Thyroid gland (tissue), 4 donors: ENCODE measurements around the gene HTR5A. TPM values are rescaled to one million over a fixed set of nuclear protein-coding genes. Genes with fewer than 3 reads are reported as not detected.

Source experiments
- DNase-seq, 2 donors: peaks; one replicate each; pipeline ENCODE4 v3.0.0-alpha.2; 2019
- H3K27ac ChIP-seq, 3 donors: fragments of 200-600 bp; sonication (generic); 1 replicate in 2 of 3; 2 replicates in 1 of 3; pipeline ENCODE4 v1.5.1; 2016 to 2019; ENCODE audit warnings: mild to moderate bottlenecking in 1 of 3, moderate library complexity in 1 of 3
- H3K27me3 ChIP-seq: fragments of 200-600 bp; sonication (generic); one replicate; pipeline ENCODE4 v1.5.1; 2019
- H3K36me3 ChIP-seq, 2 donors: fragments of 200-600 bp; sonication (generic); one replicate each; pipeline ENCODE4 v1.5.1; 2016 to 2019
- H3K4me1 ChIP-seq, 2 donors: fragments of 200-600 bp; sonication (generic); one replicate each; pipeline ENCODE4 v1.5.1; 2017 to 2019
- H3K4me3 ChIP-seq, 3 donors: fragments of 200-600 bp; sonication (generic); replicated peaks in 1 of 3; 1 replicate in 2 of 3; 2 replicates in 1 of 3; pipeline ENCODE4 v1.5.1; 2016; ENCODE audit warnings: mild to moderate bottlenecking in 1 of 3
- H3K9me3 ChIP-seq: fragments of 200-600 bp; sonication (generic); one replicate; pipeline ENCODE4 v1.5.1; 2017
- POLR2A ChIP-seq, 2 donors: fragments of 450-650 bp; IDR thresholded peaks; one replicate each; pipeline ENCODE4 v1.6.1; 2017; ENCODE audit warnings: antibody characterized with exemption in 2 of 2, mild to moderate bottlenecking in 2 of 2, moderate library complexity in 1 of 2
- WGBS, 2 donors: methylation state at CpG; one replicate each; pipeline ENCODE4 v1.1.5; 2017; 5-methylcytosine and 5-hydroxymethylcytosine counted together
- intact Hi-C: fragments of 100-400 bp; cut with DNase I; formaldehyde crosslinking; loops from one replicate; pipeline ENCODE4 v1.15.1; 2023
- total RNA-seq, 4 donors: library from RNA; depleted of rRNA; stranded (reverse); fragments of >200 nt; gene quantifications; one replicate each; pipeline ENCODE4 v1.2.3, GENCODE V29; 2016
- TF ChIP-seq, protein P1 (sequence below), 6 experiments: fragments of 200-600 bp in 3 of 6; fragments of 450-650 bp in 3 of 6; sonication (generic) in 3 of 6; IDR thresholded peaks; one replicate each; pipeline ENCODE4 v1.5.1; 2016 to 2019; ENCODE audit warnings: antibody characterized with exemption in 6 of 6, mild to moderate bottlenecking in 2 of 6, inconsistent platforms in 1 of 6, moderate library complexity in 1 of 6

HTR5A gene
- total RNA-seq, 4 donors from 2014 or later: 0.59 TPM; not detected in 3

GRCh38 chr7:155122831-155123230 lies 52.7 kb downstream of the HTR5A start:
- no peaks in the 10 kb centered on the region for H3K36me3 ChIP-seq
- no peak overlapping the region for H3K27ac ChIP-seq
- TF ChIP-seq, protein P1, sequence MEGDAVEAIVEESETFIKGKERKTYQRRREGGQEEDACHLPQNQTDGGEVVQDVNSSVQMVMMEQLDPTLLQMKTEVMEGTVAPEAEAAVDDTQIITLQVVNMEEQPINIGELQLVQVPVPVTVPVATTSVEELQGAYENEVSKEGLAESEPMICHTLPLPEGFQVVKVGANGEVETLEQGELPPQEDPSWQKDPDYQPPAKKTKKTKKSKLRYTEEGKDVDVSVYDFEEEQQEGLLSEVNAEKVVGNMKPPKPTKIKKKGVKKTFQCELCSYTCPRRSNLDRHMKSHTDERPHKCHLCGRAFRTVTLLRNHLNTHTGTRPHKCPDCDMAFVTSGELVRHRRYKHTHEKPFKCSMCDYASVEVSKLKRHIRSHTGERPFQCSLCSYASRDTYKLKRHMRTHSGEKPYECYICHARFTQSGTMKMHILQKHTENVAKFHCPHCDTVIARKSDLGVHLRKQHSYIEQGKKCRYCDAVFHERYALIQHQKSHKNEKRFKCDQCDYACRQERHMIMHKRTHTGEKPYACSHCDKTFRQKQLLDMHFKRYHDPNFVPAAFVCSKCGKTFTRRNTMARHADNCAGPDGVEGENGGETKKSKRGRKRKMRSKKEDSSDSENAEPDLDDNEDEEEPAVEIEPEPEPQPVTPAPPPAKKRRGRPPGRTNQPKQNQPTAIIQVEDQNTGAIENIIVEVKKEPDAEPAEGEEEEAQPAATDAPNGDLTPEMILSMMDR (IDR thresholded peaks at IDR 0.05): no peak
- no peak for TF ChIP-seq POLR2A (IDR thresholded peaks at IDR 0.05)
- H3K9me3 ChIP-seq: no peaks in the 10 kb centered on the region
- no peaks in the 10 kb centered on the region for H3K27me3 ChIP-seq
- WGBS, 2 donors: 8 to 16% methylated on average over 5 of the region's 5 CpGs
- no peak overlapping the region for H3K4me3 ChIP-seq
- H3K4me1 ChIP-seq: no peaks in the 10 kb centered on the region
- intact Hi-C loops: no loop called here
- no peak for DNase-seq

GRCh38 chr7:155123413-155123812 lies 53.3 kb downstream of the HTR5A start:
- H3K27me3 ChIP-seq: no peaks in the 10 kb centered on the region
- no peak for DNase-seq
- no peak overlapping the region for H3K4me3 ChIP-seq
- H3K27ac ChIP-seq: no peak overlapping the region
- intact Hi-C loops: no loop called here
- no peaks in the 10 kb centered on the region for H3K9me3 ChIP-seq
- TF ChIP-seq POLR2A (IDR thresholded peaks at IDR 0.05): no peak
- WGBS, 2 donors: 82 to 89% methylated on average over 1 of the region's 1 CpG
- H3K4me1 ChIP-seq: no peaks in the 10 kb centered on the region
- no peaks in the 10 kb centered on the region for H3K36me3 ChIP-seq

DNA sequence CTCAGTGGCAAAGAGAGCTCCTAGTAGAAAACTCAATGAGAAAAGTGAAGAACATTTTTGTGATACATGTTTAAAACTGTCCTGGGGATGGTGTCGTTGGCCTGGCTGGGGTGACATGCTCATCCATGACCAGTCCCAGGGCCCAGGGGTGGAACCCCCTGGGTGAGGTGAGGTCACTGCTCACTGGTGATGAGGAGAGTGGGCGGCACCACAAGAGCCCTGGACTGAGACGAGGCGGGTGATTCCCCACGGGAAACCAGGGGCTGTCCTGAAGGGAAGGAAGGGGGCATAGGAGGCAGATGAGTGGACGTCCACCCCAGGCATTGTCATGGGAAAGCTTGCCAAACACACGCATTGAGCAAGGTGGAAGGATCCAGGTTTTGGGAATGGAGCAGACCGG lies 54.6 kb downstream of the HTR5A start:
- intact Hi-C loops: no loop called here
- no peaks in the 10 kb centered on the region for H3K4me1 ChIP-seq
- H3K36me3 ChIP-seq: no peaks in the 10 kb centered on the region
- no peak for TF ChIP-seq POLR2A (IDR thresholded peaks at IDR 0.05)
- TF ChIP-seq, protein P1 (IDR thresholded peaks at IDR 0.05): no peak
- DNase-seq: no peak
- no peaks in the 10 kb centered on the region for H3K9me3 ChIP-seq
- H3K27me3 ChIP-seq: no peaks in the 10 kb centered on the region
- no peak overlapping the region for H3K27ac ChIP-seq
- H3K4me3 ChIP-seq: no peak overlapping the region
- 74 to 76% methylated on average over 8 of the region's 8 CpGs for WGBS, 2 donors

DNA sequence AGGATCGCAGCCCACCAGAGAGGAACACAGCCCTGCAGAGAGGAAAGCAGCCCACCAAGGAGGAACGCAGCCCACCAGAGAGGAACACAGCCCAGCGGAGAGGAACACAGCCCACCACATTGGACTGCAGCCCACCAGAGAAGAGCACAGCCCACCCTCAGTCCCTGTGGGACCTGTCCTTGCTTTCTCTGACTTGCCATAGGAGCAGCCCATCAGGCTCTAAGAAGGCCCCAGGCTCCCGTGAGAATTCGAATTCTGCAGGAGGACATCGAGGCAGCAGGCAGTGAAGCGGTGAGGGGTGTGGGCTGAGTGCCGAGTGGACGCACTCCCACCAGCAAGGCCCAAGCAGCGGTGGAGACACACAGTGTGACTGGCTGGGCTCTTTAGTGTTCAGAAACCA lies 59.1 kb downstream of the HTR5A start:
- H3K9me3 ChIP-seq: no peaks in the 10 kb centered on the region
- DNase-seq: no peak
- no peaks in the 10 kb centered on the region for H3K27me3 ChIP-seq
- no peaks in the 10 kb centered on the region for H3K36me3 ChIP-seq
- 93 to 95% methylated on average over 9 to 10 of the region's 10 CpGs for WGBS, 2 donors
- no peak overlapping the region for H3K4me3 ChIP-seq
- no peaks in the 10 kb centered on the region for H3K4me1 ChIP-seq
- intact Hi-C loops: no loop called here
- TF ChIP-seq, protein P1 (IDR thresholded peaks at IDR 0.05): no peak
- no peak for TF ChIP-seq POLR2A (IDR thresholded peaks at IDR 0.05)
- H3K27ac ChIP-seq: no peak overlapping the region

DNA sequence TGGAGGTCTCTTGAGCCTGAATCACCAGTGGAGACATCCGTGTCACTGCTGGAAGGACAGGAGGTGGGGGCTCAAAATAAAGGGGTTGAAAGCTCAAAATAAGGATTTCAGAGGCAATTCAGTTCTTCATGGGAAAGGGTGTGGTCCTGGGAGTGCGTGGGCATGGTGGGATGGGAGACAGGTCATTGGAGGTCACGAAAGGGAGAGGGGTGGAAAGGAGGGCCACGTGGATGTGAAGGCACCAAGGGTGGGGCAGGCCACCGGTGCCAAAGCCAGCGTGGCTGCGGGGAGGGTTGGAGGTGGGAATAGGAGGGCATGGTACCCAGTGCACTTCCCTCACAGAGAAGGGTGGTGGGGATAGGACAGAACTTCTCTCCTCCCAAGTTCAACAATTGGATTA lies 59.7 kb downstream of the HTR5A start:
- intact Hi-C loops: no loop called here
- Histone ChIP-seq H3K4me1 (no peaks in the 10 kb centered on the region), H3K27ac (no peak overlapping the region), H3K27me3 (no peaks in the 10 kb centered on the region), H3K36me3 (no peaks in the 10 kb centered on the region), H3K4me3 (no peak overlapping the region), H3K9me3 (no peaks in the 10 kb centered on the region)
- no peak for DNase-seq
- WGBS, 2 donors: 85 to 87% methylated on average over 7 of the region's 7 CpGs
- TF ChIP-seq POLR2A (IDR thresholded peaks at IDR 0.05): no peak
- TF ChIP-seq, protein P1 (IDR thresholded peaks at IDR 0.05): no peak

- WGBS, 2 donors: 96 to 98% methylated on average over 14 of the region's 14 CpGs
- H3K4me1 ChIP-seq: no peaks in the 10 kb centered on the region
- H3K9me3 ChIP-seq: no peaks in the 10 kb centered on the region
- H3K36me3 ChIP-seq: no peaks in the 10 kb centered on the region
- TF ChIP-seq, protein P1 (IDR thresholded peaks at IDR 0.05): no peak
- no peak for TF ChIP-seq POLR2A (IDR thresholded peaks at IDR 0.05)
- DNase-seq: no peak
- no peaks in the 10 kb centered on the region for H3K27me3 ChIP-seq
- no peak overlapping the region for H3K27ac ChIP-seq
- H3K4me3 ChIP-seq: no peak overlapping the region
- intact Hi-C loops: no loop called here
These were observed 60.4 kb downstream of the HTR5A start for GRCh38 chr7:155130493-155130892.
